ENCODE results near the gene DAD1.

Gene DAD1

GRCh38 chr14:22536853-22537338, 52.1 kb downstream of the DAD1 start:
- DNase-seq (ENCODE audit: low spot score) = peak; percentile 47

- DNase-seq (ENCODE audit: low spot score) = no peak
Measured at GRCh38 chr14:22535916-22536315, 53.1 kb downstream of the DAD1 start.

- DNase-seq (ENCODE audit: low spot score) = no peak
Measured at GRCh38 chr14:22535126-22535525, 53.9 kb downstream of the DAD1 start.

- no peak for DNase-seq (ENCODE audit: low spot score)
Measured at GRCh38 chr14:22534547-22534946, 54.5 kb downstream of the DAD1 start.

DNA sequence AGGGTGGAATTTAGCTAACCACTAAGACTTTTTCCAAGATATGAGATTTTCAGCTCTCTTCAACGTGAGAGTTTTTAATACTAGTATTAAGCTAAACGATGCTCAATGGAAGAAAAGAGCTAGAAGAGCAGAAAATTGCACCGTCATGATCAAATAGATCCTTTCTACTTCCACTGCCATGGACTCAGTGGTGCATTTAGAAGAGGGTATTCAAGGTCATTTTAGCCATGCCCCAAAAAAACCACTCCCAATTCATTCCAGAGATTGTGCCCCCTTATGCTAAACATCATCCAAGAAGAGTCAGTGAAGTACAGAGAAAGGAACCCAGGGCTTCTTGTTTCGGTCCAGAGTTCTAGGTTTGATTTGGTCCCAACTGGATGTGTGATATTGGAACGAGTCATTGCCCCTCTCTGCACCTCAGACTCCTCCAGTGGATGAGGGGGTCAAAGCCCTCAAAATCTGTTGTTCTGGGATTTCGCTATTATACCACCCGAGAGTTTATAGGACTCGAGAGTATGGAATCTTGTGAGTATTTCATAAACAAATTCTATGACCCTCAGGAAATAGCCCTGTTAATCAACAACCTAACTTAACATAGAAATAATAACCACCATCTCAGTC, 55.2 kb downstream of the DAD1 start:
- DNase-seq (ENCODE audit: low spot score) = no peak

DNA sequence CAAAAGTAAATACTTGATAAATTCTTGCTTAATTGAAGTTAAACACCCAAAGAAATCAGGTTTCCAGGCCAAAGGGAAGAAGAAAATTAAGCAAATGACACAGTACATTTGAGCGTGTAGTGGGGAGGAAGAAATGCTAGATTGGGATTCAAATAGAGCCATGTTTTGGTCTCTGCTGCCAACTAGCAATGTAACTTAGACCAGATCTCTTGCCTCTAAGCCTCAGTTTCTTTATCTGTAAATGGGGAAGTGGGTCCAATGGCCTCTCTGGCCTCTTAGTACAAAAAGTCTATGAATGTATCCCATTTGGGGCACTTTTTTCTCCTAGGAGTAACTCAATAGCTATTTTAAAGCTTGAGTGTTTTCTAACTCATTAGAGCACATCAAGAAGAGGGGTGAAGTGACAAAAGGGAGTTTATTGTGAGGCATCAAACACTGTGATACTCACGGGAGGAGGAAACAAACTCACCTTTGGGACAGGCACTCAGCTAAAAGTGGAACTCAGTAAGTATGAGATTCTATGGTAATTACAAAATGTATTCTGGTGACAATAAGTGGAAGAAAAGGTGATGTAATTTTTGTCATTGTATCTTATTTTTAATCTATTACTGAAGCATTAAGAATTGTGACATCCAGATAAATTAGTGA, 55.8 kb downstream of the DAD1 start:
- DNase-seq (ENCODE audit: low spot score) = no peak

DNA sequence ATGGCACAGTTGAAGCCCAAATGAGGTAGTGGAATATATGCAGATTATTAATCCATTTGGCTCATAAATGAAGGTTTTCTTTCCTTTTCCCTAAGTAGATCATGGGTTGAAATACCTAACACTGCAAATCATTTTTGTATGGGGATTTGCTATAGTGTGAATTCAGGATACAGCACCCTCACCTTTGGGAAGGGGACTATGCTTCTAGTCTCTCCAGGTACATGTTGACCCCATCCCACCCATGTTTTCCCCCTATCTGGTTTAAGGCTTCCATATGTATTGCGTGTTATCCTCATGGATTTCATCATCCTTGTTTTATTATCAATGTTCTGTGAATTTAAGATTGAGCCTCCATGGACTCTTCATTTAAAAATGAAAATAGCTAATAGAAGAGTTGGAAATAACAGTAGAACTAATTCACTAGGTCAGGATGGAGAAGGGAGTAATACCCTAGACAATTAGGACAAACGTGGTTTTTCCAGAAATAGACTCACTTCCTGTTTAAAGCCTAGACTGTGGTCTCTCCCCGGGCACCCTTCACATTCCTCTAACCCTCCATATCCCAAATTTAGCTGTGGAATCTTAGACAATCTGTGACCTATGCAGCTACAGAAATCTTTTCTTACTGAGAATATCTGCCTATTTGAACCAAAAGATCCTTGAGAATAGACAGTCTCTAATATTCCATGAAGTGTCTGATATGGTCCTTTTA, 56.5 kb downstream of the DAD1 start:
- no peak for DNase-seq (ENCODE audit: low spot score)

- DNase-seq (ENCODE audit: low spot score) = no peak
Measured at GRCh38 chr14:22531451-22532344, 57.3 kb downstream of the DAD1 start.

DNA sequence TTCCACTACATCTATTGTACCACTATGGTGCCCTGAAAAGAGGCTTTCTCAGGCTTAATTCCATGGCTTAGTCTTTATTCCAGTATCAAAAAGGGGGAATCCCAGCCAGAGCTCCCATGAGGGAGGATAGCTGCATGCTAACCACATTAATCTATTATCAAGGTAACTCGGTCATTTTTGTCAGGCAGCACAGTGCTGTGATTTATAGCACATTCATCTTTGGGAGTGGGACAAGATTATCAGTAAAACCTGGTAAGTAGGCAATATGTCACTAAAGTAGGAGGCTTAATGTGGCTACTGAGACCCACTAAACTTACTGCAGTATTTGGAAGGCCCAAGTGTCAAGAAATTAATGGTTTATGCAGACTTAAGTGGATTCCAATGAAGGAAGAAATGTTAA, 58.9 kb downstream of the DAD1 start:
- no peak for DNase-seq (ENCODE audit: low spot score)

GRCh38 chr14:22526744-22527143, 62.3 kb downstream of the DAD1 start:
- no peak for DNase-seq (ENCODE audit: low spot score)

- no peak for DNase-seq (ENCODE audit: low spot score)
Measured at GRCh38 chr14:22526218-22526617, 62.8 kb downstream of the DAD1 start.

- no peak for DNase-seq (ENCODE audit: low spot score)
Measured at GRCh38 chr14:22524784-22525161, 64.3 kb downstream of the DAD1 start.

DNA sequence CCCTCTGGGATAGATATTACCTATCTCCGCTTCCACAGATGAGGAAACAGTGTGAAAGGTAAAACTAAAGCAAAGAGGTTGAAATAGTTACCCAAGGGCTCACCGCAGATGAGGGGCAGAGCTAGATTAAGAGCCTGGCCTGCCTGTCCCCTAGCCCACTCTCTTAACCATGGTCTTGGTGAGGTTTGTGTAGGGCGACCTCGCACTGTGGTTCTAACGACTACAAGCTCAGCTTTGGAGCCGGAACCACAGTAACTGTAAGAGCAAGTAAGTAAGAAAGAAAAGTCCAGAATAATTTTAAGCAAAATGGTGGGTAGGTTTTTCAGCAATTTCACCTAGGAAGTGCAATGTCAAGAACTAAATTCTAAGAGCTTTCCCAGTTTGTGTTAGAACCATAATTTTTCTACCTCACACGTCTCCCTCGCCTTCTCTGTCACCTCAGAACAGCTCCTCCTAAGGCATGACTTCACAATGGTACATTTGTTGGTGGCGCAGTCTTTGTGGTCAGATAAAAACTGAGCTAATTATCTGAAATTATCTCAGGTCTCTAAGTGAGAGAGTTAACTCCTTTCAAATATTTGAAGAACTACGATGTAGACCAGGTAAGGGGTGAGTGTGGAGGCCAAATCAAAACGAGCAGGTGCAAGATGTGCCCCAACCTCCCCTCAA, 64.8 kb downstream of the DAD1 start:
- DNase-seq (ENCODE audit: low spot score) = no peak

- no peak for DNase-seq (ENCODE audit: low spot score)
Measured at GRCh38 chr14:22523283-22523682, 65.7 kb downstream of the DAD1 start.

- DNase-seq (ENCODE audit: low spot score) = no peak
Measured at GRCh38 chr14:22522466-22522957, 66.5 kb downstream of the DAD1 start.

GRCh38 chr14:22521449-22522239, 67.4 kb downstream of the DAD1 start:
- DNase-seq (ENCODE audit: low spot score) = no peak

DNA sequence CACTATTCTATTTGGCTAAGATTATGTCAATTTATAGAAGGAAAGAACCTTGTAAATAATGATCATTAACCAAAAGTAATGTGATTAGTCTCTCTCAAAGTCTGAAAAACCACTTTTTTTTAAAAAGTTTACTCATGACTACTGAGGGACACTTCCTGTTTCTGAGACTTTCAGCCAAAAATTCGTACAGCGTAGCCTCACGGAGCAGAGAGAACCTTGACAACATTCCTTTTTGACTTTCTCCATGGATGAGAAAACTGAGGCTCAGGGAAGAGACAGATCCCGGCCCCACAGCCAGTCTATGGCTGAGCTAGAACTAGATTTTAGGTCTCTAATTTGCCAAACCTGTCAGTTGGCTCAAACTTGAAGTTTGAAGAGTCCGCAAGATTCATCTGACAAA, 68.2 kb downstream of the DAD1 start:
- DNase-seq (ENCODE audit: low spot score) = no peak

GRCh38 chr14:22519877-22520685, 68.9 kb downstream of the DAD1 start:
- DNase-seq (ENCODE audit: low spot score) = no peak

DNA sequence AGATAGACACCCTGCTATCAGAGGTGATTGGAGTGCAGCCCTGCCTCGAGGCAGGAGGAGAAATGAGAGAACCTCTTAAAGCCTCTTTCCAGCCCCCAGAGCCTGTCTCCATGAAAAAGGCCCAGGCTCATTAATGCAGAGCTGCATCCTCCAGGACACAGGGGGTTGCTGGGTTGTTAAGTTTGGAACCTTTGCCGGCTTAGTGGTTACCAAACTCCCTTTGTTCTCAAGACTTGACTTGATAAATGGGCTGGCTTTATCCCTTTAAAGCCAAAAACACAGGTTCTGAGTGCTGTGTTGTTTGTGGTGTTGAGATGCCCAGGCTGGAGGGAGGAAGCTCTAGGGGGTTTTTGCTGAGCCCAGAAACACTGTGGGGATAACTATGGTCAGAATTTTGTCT, 71.0 kb downstream of the DAD1 start:
- DNase-seq (ENCODE audit: low spot score) = no peak

Measured in hematopoietic multipotent progenitor cell treated with erythropoietin and hydrocortisone succinate and interleukin-3 and kit ligand, for 17 days (in vitro differentiated cells).